GM12878 (cell line): ENCODE results near the gene CD276. TPM values are rescaled to one million over a fixed set of nuclear protein-coding genes. Genes with fewer than 3 reads are reported as not detected.

Experiments used
- ATAC-seq: fragments of 200-7000 bp; cut with Tn5 transposase; 3 replicates; pipeline ENCODE4 v1.9.1; 2020; ENCODE audit warnings: mild to moderate bottlenecking, moderate library complexity
- BruUV-seq: library from RNA; stranded (reverse); fragments of 400-500 nt; replicated peaks from 2 replicates; lab custom pipeline; 2021; lab: Mats Ljungman, UMichigan
- CTCF ChIA-PET: fragments of 300-600 bp; sonication (Branson Sonifier 250); formaldehyde crosslinking; extraction: SDS; loops from one replicate; lab custom pipeline; 2021; ENCODE audit warnings: inconsistent platforms; lab: Yijun Ruan, JAX
- POLR2A ChIA-PET: fragments of 350-600 bp; formaldehyde crosslinking; extraction: SDS; loops from one replicate; lab custom pipeline; 2021; ENCODE audit warnings: inconsistent platforms; lab: Charles Lee
- RAD21 ChIA-PET: fragments of 300-600 bp; sonication (Branson Sonifier 250); formaldehyde crosslinking; loops from one replicate; lab custom pipeline; 2023; ENCODE audit warnings: antibody characterized with exemption; ENCODE audit not compliant: unreplicated experiment; lab: Charles Lee
- SMC1A ChIA-PET: fragments of 300-600 bp; sonication (Branson Sonifier 250); formaldehyde crosslinking; loops from one replicate; lab custom pipeline; 2023; ENCODE audit not compliant: unreplicated experiment, uncharacterized antibody; lab: Charles Lee
- DNase-seq: peaks from one replicate; pipeline ENCODE4 v3.0.0-alpha.2; 2011; ENCODE audit warnings: low read depth, low spot score
- FAIRE-seq: peaks from 3 replicates; lab custom pipeline; 2011; peaks lifted over from hg19 to GRCh38; lab: Jason Lieb, UNC
- H2AFZ ChIP-seq: 2 replicates; pipeline ENCODE4 v1.6.0; 2011; ENCODE audit warnings: low read depth, low read length, control low read depth; ENCODE audit not compliant: control insufficient read depth
- H3K27ac ChIP-seq: 2 replicates; pipeline ENCODE4 v1.5.1; 2011; ENCODE audit warnings: control low read depth; ENCODE audit not compliant: control insufficient read depth, insufficient read depth
- H3K27me3 ChIP-seq, 2 experiments: replicated peaks in 1 of 2; 2 replicates each; pipeline versions ENCODE4 v1.6.0 to v1.6.1; 2011; ENCODE audit warnings: low read length in 1 of 2; ENCODE audit not compliant: control insufficient read depth in 2 of 2, insufficient read depth in 2 of 2
- H3K36me3 ChIP-seq, 2 experiments: 2 replicates each; pipeline ENCODE4 v1.5.1; 2011; ENCODE audit warnings: low read length in 1 of 2; ENCODE audit not compliant: control insufficient read depth in 2 of 2, insufficient read depth in 2 of 2
- H3K4me1 ChIP-seq: 2 replicates; pipeline ENCODE4 v1.6.1; 2011; ENCODE audit warnings: mild to moderate bottlenecking, low read length, moderate library complexity, mixed read lengths; ENCODE audit not compliant: control insufficient read depth, insufficient read depth
- H3K4me2 ChIP-seq: 2 replicates; pipeline ENCODE4 v1.6.0; 2011; ENCODE audit warnings: control low read depth; ENCODE audit not compliant: control insufficient read depth, insufficient read depth
- H3K4me3 ChIP-seq: fragments of 200-600 bp; sonication (generic); 2 replicates; pipeline ENCODE4 v1.5.1; 2016
- H3K79me2 ChIP-seq: 2 replicates; pipeline ENCODE4 v1.6.0; 2011; ENCODE audit warnings: low read length; ENCODE audit not compliant: control insufficient read depth, insufficient read depth
- H3K9ac ChIP-seq: 2 replicates; pipeline ENCODE4 v1.8.0; 2011; ENCODE audit warnings: low read length, control low read depth, mixed read lengths; ENCODE audit not compliant: control insufficient read depth, insufficient read depth
- H3K9me3 ChIP-seq: replicated peaks from 3 replicates; pipeline ENCODE4 v1.5.1; 2011; ENCODE audit warnings: mild to moderate bottlenecking, low read length; ENCODE audit not compliant: control insufficient read depth, insufficient read depth
- H4K20me1 ChIP-seq: 2 replicates; pipeline ENCODE4 v1.6.0; 2011; ENCODE audit not compliant: control insufficient read depth, insufficient read depth
- BMI1 ChIP-seq: fragments of 450-650 bp; IDR thresholded peaks from 2 replicates; pipeline ENCODE4 v1.6.1; 2016; ENCODE audit warnings: mild to moderate bottlenecking, moderate library complexity, borderline replicate concordance
- CEBPB ChIP-seq, 2 experiments: fragments of 150-350 bp in 1 of 2; IDR thresholded peaks; 2 replicates each; pipeline ENCODE4 v1.6.1; 2012 to 2014; ENCODE audit warnings: low read depth in 2 of 2, low read length in 2 of 2, borderline replicate concordance in 1 of 2, inconsistent platforms in 1 of 2
- ESRRA ChIP-seq: IDR thresholded peaks from 2 replicates; pipeline ENCODE4 v1.6.1; 2012; ENCODE audit warnings: mild to moderate bottlenecking, low read length, improper control_type of control experiment
- FOS ChIP-seq: IDR thresholded peaks from 3 replicates; pipeline ENCODE4 v1.6.1; 2011; ENCODE audit warnings: borderline replicate concordance; ENCODE audit not compliant: insufficient read length; ENCODE audit errors: extremely low read depth
- GATAD2B ChIP-seq: fragments of 450-650 bp; conservative IDR thresholded peaks from 2 replicates; pipeline ENCODE4 v1.6.1; 2017; ENCODE audit warnings: low read depth, mild to moderate bottlenecking, moderate library complexity
- KAT2A ChIP-seq: conservative IDR thresholded peaks from 2 replicates; pipeline ENCODE4 v1.6.1; 2011; ENCODE audit warnings: low read depth, low read length; ENCODE audit not compliant: control insufficient read depth
- KDM1A ChIP-seq: fragments of 200-600 bp; sonication (generic); IDR thresholded peaks from 2 replicates; pipeline ENCODE4 v1.6.1; 2016; ENCODE audit warnings: borderline replicate concordance
- NBN ChIP-seq: fragments of 450-650 bp; IDR thresholded peaks from 2 replicates; pipeline ENCODE4 v1.6.1; 2016
- NR2C1 ChIP-seq: fragments of 450-650 bp; IDR thresholded peaks from 2 replicates; pipeline ENCODE4 v1.6.1; 2017; ENCODE audit warnings: antibody characterized with exemption, mild to moderate bottlenecking, moderate library complexity
- RUNX3 ChIP-seq: IDR thresholded peaks from 2 replicates; pipeline ENCODE4 v1.6.1; 2012; ENCODE audit warnings: low read length, inconsistent platforms
- SUZ12 ChIP-seq: fragments of 200-600 bp; sonication (generic); IDR thresholded peaks from one replicate; pipeline ENCODE4 v1.6.1; 2018; ENCODE audit warnings: antibody characterized with exemption, mild to moderate bottlenecking; ENCODE audit not compliant: unreplicated experiment
- YBX1 ChIP-seq: fragments of 450-650 bp; IDR thresholded peaks from 2 replicates; pipeline ENCODE4 v1.6.1; 2016; ENCODE audit warnings: antibody characterized with exemption
- ZNF384 ChIP-seq: IDR thresholded peaks from 2 replicates; pipeline ENCODE4 v1.6.1; 2012; ENCODE audit warnings: low read depth, mild to moderate bottlenecking, low read length, improper control_type of control experiment, borderline replicate concordance
- WGBS: methylation state at CpG from one replicate; pipeline ENCODE4 v1.1.6; 2016; ENCODE audit warnings: low lambda C conversion rate; ENCODE audit not compliant: insufficient replicate concordance, insufficient coverage; ENCODE audit errors: missing lambda C conversion rate; 5-methylcytosine and 5-hydroxymethylcytosine counted together
- in situ Hi-C: fragments of 300-500 bp; cut with MboI; formaldehyde crosslinking; loops from 9 replicates; pipeline ENCODE4 v1.14.3; 2018; ENCODE audit warnings: mixed read lengths
- intact Hi-C: fragments of 100-400 bp; cut with micrococcal nuclease; formaldehyde crosslinking; loops from one replicate; pipeline ENCODE4 v1.14.2; 2022; ENCODE audit not compliant: unreplicated experiment
- polyA plus RNA-seq, 11 experiments: library from polyadenylated mRNA; depleted of rRNA in 4 of 11; unstranded in 6 of 11; stranded (reverse) in 5 of 11; fragments of >200 nt; fragmentation: Nextera tagmentation in 4 of 11; fragmentation: Illumina TruSeq in 1 of 11; extraction: Ambion mirVana in 4 of 11; extraction: Trizol in 1 of 11; gene quantifications; 1 replicate in 1 of 11; 2 replicates in 10 of 11; pipeline versions ENCODE4 v1.2.1 to v1.2.3, GENCODE V29; 2011 to 2016; ENCODE audit warnings: inconsistent platforms in 2 of 11, missing spikeins in 2 of 11, low read depth in 1 of 11
- total RNA-seq, 4 experiments: library from RNA; depleted of rRNA in 3 of 4; stranded (reverse); fragments of >200 nt in 3 of 4; fragmentation: Illumina TruSeq in 1 of 4; extraction: Trizol in 1 of 4; gene quantifications; 2 replicates each; pipeline versions ENCODE4 v1.2.1 to v1.2.3, GENCODE V29; 2013 to 2021
- TF ChIP-seq, protein P1 (sequence below): fragments of 450-650 bp; IDR thresholded peaks from 2 replicates; pipeline ENCODE4 v1.6.1; 2017; ENCODE audit warnings: mild to moderate bottlenecking
- TF ChIP-seq, protein P2 (sequence below): IDR thresholded peaks from 2 replicates; pipeline ENCODE4 v1.6.1; 2012; ENCODE audit warnings: improper control_type of control experiment, low read depth, low read length; ENCODE audit not compliant: insufficient replicate concordance
- TF ChIP-seq, protein P3 (sequence below): fragments of 450-650 bp; IDR thresholded peaks from 2 replicates; pipeline ENCODE4 v1.6.1; 2017; ENCODE audit warnings: antibody characterized with exemption, mild to moderate bottlenecking, moderate library complexity

The CD276 gene
- total and polyA plus RNA-seq, 10 of the 15 experiments (the other 5 are each of a cell fraction or from before 2014, with no cell fraction given) = 0.11 to 3.0 (median 1.2) TPM

DNA sequence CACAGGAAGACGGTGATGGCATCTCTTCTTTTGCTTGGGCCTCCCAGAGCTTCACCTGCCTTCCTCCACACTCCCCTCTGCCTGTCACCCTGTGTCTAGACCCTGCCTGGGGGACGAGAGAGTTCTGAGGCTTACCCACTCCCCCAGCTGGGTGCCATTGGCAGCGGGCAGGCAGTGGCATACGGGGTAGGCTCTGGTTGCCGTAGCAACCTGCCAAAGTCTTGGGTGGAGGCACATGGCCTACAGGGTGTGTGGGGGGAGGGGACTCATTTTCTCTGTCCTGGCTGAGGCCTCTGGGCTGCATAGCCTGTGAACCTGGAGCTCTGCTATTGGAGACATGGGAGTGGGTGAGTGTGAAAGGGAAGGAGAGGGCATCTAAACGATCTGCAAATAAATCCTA is 64.5 kb downstream of the CD276 start:
- in situ Hi-C loops = no loop called here
- ChIA-PET CTCF (no interaction called here), SMC1A (no interaction called here), POLR2A (no interaction called here), RAD21 (no interaction called here)
- Histone ChIP-seq H4K20me1 (no peaks in the 10 kb centered on the region), H3K79me2 (no peaks in the 10 kb centered on the region), H2AFZ (no peak overlapping the region), H3K4me3 (no peak overlapping the region), H3K27ac (no peak overlapping the region), H3K27me3 (peaks cover 0 to 9% of the 10 kb centered on the region in 2 experiments; a peak in 3 of 4 replicates), H3K9ac (no peak overlapping the region), H3K36me3 (no peaks in the 10 kb centered on the region), H3K4me1 (no peaks in the 10 kb centered on the region), H3K9me3 (no peaks in the 10 kb centered on the region), H3K4me2 (no peak overlapping the region)
- intact Hi-C loops = no loop called here
- no TSS peak for BruUV-seq
- WGBS = 13% methylated on average over 6 of the region's 6 CpGs
- no peak for ATAC-seq
- no peak for DNase-seq
- no peak for FAIRE-seq
- TF ChIP-seq FOS (no peak), KAT2A (no peak), BMI1 (no peak), GATAD2B (no peak), CEBPB (IDR thresholded peaks at IDR 0.05; ENCODE audit: borderline replicate concordance in 1 of 2, low read depth in 2 of 2, low read length in 2 of 2) (no peak), YBX1 (no peak), NBN (no peak), NR2C1 (no peak), ZNF384 (no peak), KDM1A (no peak), ESRRA (no peak), SUZ12 (no peak), RUNX3 (no peak)
- TF ChIP-seq, protein P1, sequence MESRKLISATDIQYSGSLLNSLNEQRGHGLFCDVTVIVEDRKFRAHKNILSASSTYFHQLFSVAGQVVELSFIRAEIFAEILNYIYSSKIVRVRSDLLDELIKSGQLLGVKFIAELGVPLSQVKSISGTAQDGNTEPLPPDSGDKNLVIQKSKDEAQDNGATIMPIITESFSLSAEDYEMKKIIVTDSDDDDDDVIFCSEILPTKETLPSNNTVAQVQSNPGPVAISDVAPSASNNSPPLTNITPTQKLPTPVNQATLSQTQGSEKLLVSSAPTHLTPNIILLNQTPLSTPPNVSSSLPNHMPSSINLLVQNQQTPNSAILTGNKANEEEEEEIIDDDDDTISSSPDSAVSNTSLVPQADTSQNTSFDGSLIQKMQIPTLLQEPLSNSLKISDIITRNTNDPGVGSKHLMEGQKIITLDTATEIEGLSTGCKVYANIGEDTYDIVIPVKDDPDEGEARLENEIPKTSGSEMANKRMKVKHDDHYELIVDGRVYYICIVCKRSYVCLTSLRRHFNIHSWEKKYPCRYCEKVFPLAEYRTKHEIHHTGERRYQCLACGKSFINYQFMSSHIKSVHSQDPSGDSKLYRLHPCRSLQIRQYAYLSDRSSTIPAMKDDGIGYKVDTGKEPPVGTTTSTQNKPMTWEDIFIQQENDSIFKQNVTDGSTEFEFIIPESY = no peak
- TF ChIP-seq, protein P2, sequence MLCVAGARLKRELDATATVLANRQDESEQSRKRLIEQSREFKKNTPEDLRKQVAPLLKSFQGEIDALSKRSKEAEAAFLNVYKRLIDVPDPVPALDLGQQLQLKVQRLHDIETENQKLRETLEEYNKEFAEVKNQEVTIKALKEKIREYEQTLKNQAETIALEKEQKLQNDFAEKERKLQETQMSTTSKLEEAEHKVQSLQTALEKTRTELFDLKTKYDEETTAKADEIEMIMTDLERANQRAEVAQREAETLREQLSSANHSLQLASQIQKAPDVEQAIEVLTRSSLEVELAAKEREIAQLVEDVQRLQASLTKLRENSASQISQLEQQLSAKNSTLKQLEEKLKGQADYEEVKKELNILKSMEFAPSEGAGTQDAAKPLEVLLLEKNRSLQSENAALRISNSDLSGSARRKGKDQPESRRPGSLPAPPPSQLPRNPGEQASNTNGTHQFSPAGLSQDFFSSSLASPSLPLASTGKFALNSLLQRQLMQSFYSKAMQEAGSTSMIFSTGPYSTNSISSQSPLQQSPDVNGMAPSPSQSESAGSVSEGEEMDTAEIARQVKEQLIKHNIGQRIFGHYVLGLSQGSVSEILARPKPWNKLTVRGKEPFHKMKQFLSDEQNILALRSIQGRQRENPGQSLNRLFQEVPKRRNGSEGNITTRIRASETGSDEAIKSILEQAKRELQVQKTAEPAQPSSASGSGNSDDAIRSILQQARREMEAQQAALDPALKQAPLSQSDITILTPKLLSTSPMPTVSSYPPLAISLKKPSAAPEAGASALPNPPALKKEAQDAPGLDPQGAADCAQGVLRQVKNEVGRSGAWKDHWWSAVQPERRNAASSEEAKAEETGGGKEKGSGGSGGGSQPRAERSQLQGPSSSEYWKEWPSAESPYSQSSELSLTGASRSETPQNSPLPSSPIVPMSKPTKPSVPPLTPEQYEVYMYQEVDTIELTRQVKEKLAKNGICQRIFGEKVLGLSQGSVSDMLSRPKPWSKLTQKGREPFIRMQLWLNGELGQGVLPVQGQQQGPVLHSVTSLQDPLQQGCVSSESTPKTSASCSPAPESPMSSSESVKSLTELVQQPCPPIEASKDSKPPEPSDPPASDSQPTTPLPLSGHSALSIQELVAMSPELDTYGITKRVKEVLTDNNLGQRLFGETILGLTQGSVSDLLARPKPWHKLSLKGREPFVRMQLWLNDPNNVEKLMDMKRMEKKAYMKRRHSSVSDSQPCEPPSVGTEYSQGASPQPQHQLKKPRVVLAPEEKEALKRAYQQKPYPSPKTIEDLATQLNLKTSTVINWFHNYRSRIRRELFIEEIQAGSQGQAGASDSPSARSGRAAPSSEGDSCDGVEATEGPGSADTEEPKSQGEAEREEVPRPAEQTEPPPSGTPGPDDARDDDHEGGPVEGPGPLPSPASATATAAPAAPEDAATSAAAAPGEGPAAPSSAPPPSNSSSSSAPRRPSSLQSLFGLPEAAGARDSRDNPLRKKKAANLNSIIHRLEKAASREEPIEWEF = no peak
- TF ChIP-seq, protein P3, sequence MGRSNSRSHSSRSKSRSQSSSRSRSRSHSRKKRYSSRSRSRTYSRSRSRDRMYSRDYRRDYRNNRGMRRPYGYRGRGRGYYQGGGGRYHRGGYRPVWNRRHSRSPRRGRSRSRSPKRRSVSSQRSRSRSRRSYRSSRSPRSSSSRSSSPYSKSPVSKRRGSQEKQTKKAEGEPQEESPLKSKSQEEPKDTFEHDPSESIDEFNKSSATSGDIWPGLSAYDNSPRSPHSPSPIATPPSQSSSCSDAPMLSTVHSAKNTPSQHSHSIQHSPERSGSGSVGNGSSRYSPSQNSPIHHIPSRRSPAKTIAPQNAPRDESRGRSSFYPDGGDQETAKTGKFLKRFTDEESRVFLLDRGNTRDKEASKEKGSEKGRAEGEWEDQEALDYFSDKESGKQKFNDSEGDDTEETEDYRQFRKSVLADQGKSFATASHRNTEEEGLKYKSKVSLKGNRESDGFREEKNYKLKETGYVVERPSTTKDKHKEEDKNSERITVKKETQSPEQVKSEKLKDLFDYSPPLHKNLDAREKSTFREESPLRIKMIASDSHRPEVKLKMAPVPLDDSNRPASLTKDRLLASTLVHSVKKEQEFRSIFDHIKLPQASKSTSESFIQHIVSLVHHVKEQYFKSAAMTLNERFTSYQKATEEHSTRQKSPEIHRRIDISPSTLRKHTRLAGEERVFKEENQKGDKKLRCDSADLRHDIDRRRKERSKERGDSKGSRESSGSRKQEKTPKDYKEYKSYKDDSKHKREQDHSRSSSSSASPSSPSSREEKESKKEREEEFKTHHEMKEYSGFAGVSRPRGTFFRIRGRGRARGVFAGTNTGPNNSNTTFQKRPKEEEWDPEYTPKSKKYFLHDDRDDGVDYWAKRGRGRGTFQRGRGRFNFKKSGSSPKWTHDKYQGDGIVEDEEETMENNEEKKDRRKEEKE = no peak
